ENCODE measurements around the gene LRRC38.

LRRC38 gene

DNA sequence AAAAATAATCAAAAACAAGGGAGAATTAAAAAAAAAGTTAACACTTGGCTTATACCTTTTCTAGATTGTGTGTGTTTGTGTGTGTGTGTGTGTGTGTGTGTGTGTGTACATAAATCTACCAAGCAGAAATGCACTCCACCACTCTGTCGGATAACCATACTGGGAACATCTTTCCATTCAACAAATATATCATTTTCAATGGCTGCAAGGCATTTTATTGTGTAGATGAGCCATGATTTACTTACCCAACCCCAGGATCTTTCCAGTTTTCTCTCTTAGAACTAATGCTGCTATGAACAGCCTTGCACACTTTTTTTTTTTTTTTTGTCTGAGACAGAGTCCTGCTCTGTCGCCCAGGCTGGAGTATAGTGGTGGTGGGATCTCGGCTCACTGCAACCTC lies 25.8 kb downstream of the LRRC38 start:
- H2BK15ac ChIP-seq (ENCODE audit: low read depth, poor library complexity, severe bottlenecking) = no peak overlapping the region
- no peaks in the 10 kb centered on the region for H3K79me1 ChIP-seq (replicated peaks; ENCODE audit: low read length, poor library complexity, severe bottlenecking)
- no peak overlapping the region for H3K4me2 ChIP-seq (ENCODE audit: low read length, poor library complexity, severe bottlenecking)
- no peak overlapping the region for H4K91ac ChIP-seq (ENCODE audit: low read length)
- no peaks in the 10 kb centered on the region for H3K9me3 ChIP-seq (ENCODE audit: control insufficient read depth, low read length)
- WGBS = 100% methylated on average over 2 of the region's 3 CpGs
- H4K8ac ChIP-seq (ENCODE audit: low read length) = no peak overlapping the region
- no peak overlapping the region for H2AFZ ChIP-seq (ENCODE audit: low read depth, low read length)
- no peak overlapping the region for H2BK5ac ChIP-seq (ENCODE audit: low read depth, low read length, poor library complexity, severe bottlenecking)
- H3K4ac ChIP-seq (ENCODE audit: low read depth in 1 of 2, low read length in 2 of 2) = no peak overlapping the region
- no peak overlapping the region for H3K27ac ChIP-seq (ENCODE audit: low read length, poor library complexity, severe bottlenecking)
- no peak overlapping the region for H3K23ac ChIP-seq (ENCODE audit: low read length in 2 of 2)
- no peaks in the 10 kb centered on the region for H3K27me3 ChIP-seq (ENCODE audit: control insufficient read depth in 1 of 2, insufficient read depth in 1 of 2, low read length in 2 of 2)
- no peak overlapping the region for H3K9ac ChIP-seq (ENCODE audit: low read length)
- no peak overlapping the region for H2BK120ac ChIP-seq (ENCODE audit: low read depth, low read length)
- no peak overlapping the region for H2BK12ac ChIP-seq (ENCODE audit: low read length in 2 of 2)
- H3K14ac ChIP-seq (ENCODE audit: low read length in 2 of 2) = no peak overlapping the region
- no peak for DNase-seq
- no peak overlapping the region for H2AK5ac ChIP-seq (ENCODE audit: low read length, severe bottlenecking)
- H3K18ac ChIP-seq (ENCODE audit: low read depth in 1 of 2, low read length in 2 of 2) = no peak overlapping the region
- H3K4me1 ChIP-seq (ENCODE audit: control insufficient read depth, insufficient read depth, low read depth, low read length) = no peaks in the 10 kb centered on the region
- no peaks in the 10 kb centered on the region for H3K36me3 ChIP-seq (ENCODE audit: control insufficient read depth in 1 of 2, insufficient read depth in 2 of 2, low read depth in 1 of 2, low read length in 2 of 2)
- no peak overlapping the region for H3K4me3 ChIP-seq (ENCODE audit: insufficient read depth in 1 of 2, low read depth in 1 of 2, low read length in 2 of 2)

DNA sequence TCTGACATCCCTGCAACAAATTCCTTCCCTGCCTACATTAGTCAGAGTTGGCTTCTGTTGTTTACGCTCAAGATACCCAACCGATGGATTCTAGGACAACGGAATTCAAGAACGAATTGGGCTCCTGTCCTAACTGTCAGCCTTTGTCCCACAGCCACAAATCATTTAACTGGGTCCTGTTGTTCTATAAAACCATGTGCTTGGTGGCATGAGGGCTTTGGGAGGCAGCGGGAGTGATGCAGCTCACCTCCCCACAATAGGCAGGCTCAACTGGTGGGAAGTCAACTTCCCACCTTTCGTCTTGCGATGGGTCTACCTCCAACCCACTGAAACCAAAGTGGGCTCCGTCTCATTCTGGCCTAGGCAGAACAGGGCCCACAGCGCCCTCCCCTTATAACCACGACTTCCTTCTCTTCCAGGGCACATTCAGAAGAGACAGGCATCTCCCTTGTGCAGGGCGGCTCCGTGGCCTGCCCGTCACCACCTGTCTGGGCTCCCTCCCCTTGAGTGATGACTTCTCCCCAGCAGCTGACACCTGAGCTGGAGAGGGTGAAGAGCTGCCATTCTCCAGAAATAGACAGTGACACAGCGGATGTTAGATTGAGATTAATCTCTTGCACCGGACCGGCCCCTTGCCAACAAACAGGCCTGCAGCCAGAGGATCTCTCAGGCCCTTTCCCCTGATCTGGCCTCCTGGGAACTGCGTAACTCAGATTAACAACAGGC lies 26.5 kb downstream of the LRRC38 start:
- Histone ChIP-seq H3K27me3 (ENCODE audit: control insufficient read depth in 1 of 2, insufficient read depth in 1 of 2, low read length in 2 of 2) (no peaks in the 10 kb centered on the region), H2AK5ac (ENCODE audit: low read length, severe bottlenecking) (no peak overlapping the region), H2BK12ac (ENCODE audit: low read length in 2 of 2) (no peak overlapping the region), H3K4ac (ENCODE audit: low read depth in 1 of 2, low read length in 2 of 2) (no peak overlapping the region), H3K4me2 (ENCODE audit: low read length, poor library complexity, severe bottlenecking) (no peak overlapping the region), H4K8ac (ENCODE audit: low read length) (no peak overlapping the region), H3K4me3 (ENCODE audit: insufficient read depth in 1 of 2, low read depth in 1 of 2, low read length in 2 of 2) (no peak overlapping the region), H3K36me3 (ENCODE audit: control insufficient read depth in 1 of 2, insufficient read depth in 2 of 2, low read depth in 1 of 2, low read length in 2 of 2) (no peaks in the 10 kb centered on the region), H3K4me1 (ENCODE audit: control insufficient read depth, insufficient read depth, low read depth, low read length) (no peaks in the 10 kb centered on the region), H3K79me1 (replicated peaks; ENCODE audit: low read length, poor library complexity, severe bottlenecking) (no peaks in the 10 kb centered on the region), H4K91ac (ENCODE audit: low read length) (no peak overlapping the region), H2BK15ac (ENCODE audit: low read depth, poor library complexity, severe bottlenecking) (no peak overlapping the region), H3K9ac (ENCODE audit: low read length) (no peak overlapping the region), H3K23ac (ENCODE audit: low read length in 2 of 2) (no peak overlapping the region), H3K9me3 (ENCODE audit: control insufficient read depth, low read length) (no peaks in the 10 kb centered on the region), H3K14ac (ENCODE audit: low read length in 2 of 2) (no peak overlapping the region), H3K27ac (ENCODE audit: low read length, poor library complexity, severe bottlenecking) (no peak overlapping the region), H2BK120ac (ENCODE audit: low read depth, low read length) (no peak overlapping the region), H2BK5ac (ENCODE audit: low read depth, low read length, poor library complexity, severe bottlenecking) (no peak overlapping the region), H2AFZ (ENCODE audit: low read depth, low read length) (no peak overlapping the region), H3K18ac (ENCODE audit: low read depth in 1 of 2, low read length in 2 of 2) (no peak overlapping the region)
- no peak for DNase-seq
- 84% methylated on average over 17 of the region's 17 CpGs for WGBS

DNA sequence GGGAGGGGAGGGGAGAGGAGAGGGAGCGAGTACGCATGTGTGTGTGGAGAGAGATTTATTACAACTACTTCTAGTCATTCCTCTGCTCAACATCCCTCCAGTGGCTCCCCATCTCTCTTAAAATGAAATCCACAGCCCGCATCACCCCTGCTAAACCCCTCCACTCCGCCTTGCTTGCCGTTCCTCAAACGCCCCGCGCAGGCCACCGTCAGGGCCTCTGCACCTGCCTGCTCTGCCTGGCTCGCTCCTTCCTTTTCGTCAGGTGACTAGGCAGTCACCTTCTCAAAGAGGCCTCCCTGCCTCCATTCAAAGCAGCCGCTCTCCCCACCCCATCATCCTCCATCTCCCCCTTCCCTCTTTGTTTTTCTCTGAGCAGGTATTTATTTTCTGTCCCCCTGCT lies 29.9 kb downstream of the LRRC38 start:
- H2BK5ac ChIP-seq (ENCODE audit: low read depth, low read length, poor library complexity, severe bottlenecking) = no peak overlapping the region
- no peak overlapping the region for H2BK12ac ChIP-seq (ENCODE audit: low read length in 2 of 2)
- H4K8ac ChIP-seq (ENCODE audit: low read length) = no peak overlapping the region
- no peak overlapping the region for H3K14ac ChIP-seq (ENCODE audit: low read length in 2 of 2)
- no peaks in the 10 kb centered on the region for H3K27me3 ChIP-seq (ENCODE audit: control insufficient read depth in 1 of 2, insufficient read depth in 1 of 2, low read length in 2 of 2)
- H3K4ac ChIP-seq (ENCODE audit: low read depth in 1 of 2, low read length in 2 of 2) = no peak overlapping the region
- H3K4me3 ChIP-seq (ENCODE audit: insufficient read depth in 1 of 2, low read depth in 1 of 2, low read length in 2 of 2) = no peak overlapping the region
- H2BK15ac ChIP-seq (ENCODE audit: low read depth, poor library complexity, severe bottlenecking) = no peak overlapping the region
- no peak overlapping the region for H3K23ac ChIP-seq (ENCODE audit: low read length in 2 of 2)
- H2AFZ ChIP-seq (ENCODE audit: low read depth, low read length) = no peak overlapping the region
- no peaks in the 10 kb centered on the region for H3K4me1 ChIP-seq (ENCODE audit: control insufficient read depth, insufficient read depth, low read depth, low read length)
- no peak for DNase-seq
- no peak overlapping the region for H3K18ac ChIP-seq (ENCODE audit: low read depth in 1 of 2, low read length in 2 of 2)
- H2BK120ac ChIP-seq (ENCODE audit: low read depth, low read length) = no peak overlapping the region
- H4K91ac ChIP-seq (ENCODE audit: low read length) = no peak overlapping the region
- 90% methylated on average over 10 of the region's 12 CpGs for WGBS
- H3K4me2 ChIP-seq (ENCODE audit: low read length, poor library complexity, severe bottlenecking) = no peak overlapping the region
- no peak overlapping the region for H3K27ac ChIP-seq (ENCODE audit: low read length, poor library complexity, severe bottlenecking)
- H3K36me3 ChIP-seq (ENCODE audit: control insufficient read depth in 1 of 2, insufficient read depth in 2 of 2, low read depth in 1 of 2, low read length in 2 of 2) = no peaks in the 10 kb centered on the region
- no peak overlapping the region for H2AK5ac ChIP-seq (ENCODE audit: low read length, severe bottlenecking)
- no peak overlapping the region for H3K9ac ChIP-seq (ENCODE audit: low read length)
- no peaks in the 10 kb centered on the region for H3K9me3 ChIP-seq (ENCODE audit: control insufficient read depth, low read length)
- no peaks in the 10 kb centered on the region for H3K79me1 ChIP-seq (replicated peaks; ENCODE audit: low read length, poor library complexity, severe bottlenecking)

DNA sequence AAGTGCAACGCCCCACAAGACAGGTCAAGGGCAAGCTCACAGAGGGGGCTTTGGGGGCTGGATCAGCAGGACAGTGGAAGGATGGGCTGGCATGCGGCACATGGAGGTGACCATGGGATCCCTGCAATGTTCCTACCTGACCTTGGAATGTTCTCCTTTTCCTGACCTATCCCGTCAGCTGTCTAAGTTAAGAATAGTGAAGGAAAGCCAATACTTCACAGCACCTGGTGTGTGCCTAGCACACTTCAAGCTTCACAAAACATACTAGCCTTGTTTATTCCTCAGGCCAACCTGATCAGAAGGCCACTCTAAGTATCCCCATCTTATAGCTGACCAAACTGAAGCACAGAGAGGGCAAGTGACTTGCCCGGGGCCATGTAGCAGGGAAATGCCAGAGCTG lies 31.2 kb downstream of the LRRC38 start:
- Histone ChIP-seq H2AFZ (ENCODE audit: low read depth, low read length) (no peak overlapping the region), H2BK15ac (ENCODE audit: low read depth, poor library complexity, severe bottlenecking) (no peak overlapping the region), H4K91ac (ENCODE audit: low read length) (no peak overlapping the region), H3K9ac (ENCODE audit: low read length) (no peak overlapping the region), H3K36me3 (ENCODE audit: control insufficient read depth in 1 of 2, insufficient read depth in 2 of 2, low read depth in 1 of 2, low read length in 2 of 2) (no peaks in the 10 kb centered on the region), H3K79me1 (replicated peaks; ENCODE audit: low read length, poor library complexity, severe bottlenecking) (no peaks in the 10 kb centered on the region), H3K4ac (ENCODE audit: low read depth in 1 of 2, low read length in 2 of 2) (no peak overlapping the region), H3K27me3 (ENCODE audit: control insufficient read depth in 1 of 2, insufficient read depth in 1 of 2, low read length in 2 of 2) (no peaks in the 10 kb centered on the region), H2AK5ac (ENCODE audit: low read length, severe bottlenecking) (no peak overlapping the region), H3K4me1 (ENCODE audit: control insufficient read depth, insufficient read depth, low read depth, low read length) (no peaks in the 10 kb centered on the region), H2BK120ac (ENCODE audit: low read depth, low read length) (no peak overlapping the region), H3K27ac (ENCODE audit: low read length, poor library complexity, severe bottlenecking) (no peak overlapping the region), H3K9me3 (ENCODE audit: control insufficient read depth, low read length) (peaks cover 6% of the 10 kb centered on the region), H4K8ac (ENCODE audit: low read length) (no peak overlapping the region), H3K4me3 (ENCODE audit: insufficient read depth in 1 of 2, low read depth in 1 of 2, low read length in 2 of 2) (no peak overlapping the region), H2BK5ac (ENCODE audit: low read depth, low read length, poor library complexity, severe bottlenecking) (no peak overlapping the region), H3K14ac (ENCODE audit: low read length in 2 of 2) (no peak overlapping the region), H2BK12ac (ENCODE audit: low read length in 2 of 2) (no peak overlapping the region), H3K4me2 (ENCODE audit: low read length, poor library complexity, severe bottlenecking) (no peak overlapping the region), H3K23ac (ENCODE audit: low read length in 2 of 2) (no peak overlapping the region), H3K18ac (ENCODE audit: low read depth in 1 of 2, low read length in 2 of 2) (no peak overlapping the region)
- no peak for DNase-seq
- 66% methylated on average over 3 of the region's 4 CpGs for WGBS

Measured in mesenchymal stem cell (in vitro differentiated cells and primary cell).